ENCODE results near the gene RCOR2. TPM values are rescaled to one million over a fixed set of nuclear protein-coding genes. Genes with fewer than 3 reads are reported as not detected.
A peak's percentile ranks its signal among the peaks of the same experiment; 100 is the strongest.

Gene RCOR2
- total and polyA plus RNA-seq, 2 of the 13 experiments (the other 11 are each of a cell fraction or from before 2014, with no cell fraction given): 8.3 to 8.5 TPM

DNA sequence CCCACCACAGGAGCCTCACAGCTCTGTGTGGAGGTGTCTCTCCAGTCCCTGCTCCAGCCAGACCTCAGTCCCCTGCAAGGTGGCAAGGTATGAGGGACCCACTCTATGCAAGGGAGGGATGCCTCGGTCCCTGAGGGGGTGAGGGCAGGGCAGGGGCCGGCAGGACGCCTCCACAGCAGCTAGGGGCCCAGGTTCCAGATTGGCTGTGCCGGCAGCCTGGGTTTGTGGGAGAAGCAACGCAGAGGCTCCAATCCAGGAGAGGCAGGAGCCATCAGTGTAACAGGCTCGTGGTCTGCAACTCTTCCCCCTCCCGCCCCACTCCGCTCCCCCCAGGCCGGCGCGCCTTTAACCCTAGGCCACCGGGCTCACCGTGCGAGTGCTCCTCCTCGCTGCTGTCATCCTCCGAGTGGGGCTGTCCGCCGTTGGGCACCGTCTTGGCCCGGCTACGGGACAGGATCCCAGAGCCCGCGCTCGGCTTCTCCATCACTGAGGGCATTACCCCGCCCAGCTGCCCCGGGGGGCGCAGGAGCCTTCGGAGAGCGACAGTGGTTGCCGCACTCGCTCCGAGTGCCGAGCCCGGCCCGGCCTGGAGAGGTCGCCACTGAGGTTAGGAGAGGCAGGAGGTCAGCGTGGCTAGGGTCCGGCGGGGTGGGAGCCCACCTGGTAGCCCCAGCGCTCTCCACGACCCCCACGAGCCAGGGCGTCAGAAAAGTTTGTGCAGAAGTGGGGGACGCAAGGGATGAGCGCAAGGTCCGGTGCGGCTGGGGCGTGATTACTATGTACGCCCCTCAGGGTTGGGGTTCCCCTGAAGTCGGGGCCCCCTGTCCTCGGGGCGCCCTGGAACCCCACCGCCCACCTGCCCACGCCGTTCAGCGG is 765 bp downstream of the RCOR2 start (continued):
- TF ChIP-seq, protein P1, sequence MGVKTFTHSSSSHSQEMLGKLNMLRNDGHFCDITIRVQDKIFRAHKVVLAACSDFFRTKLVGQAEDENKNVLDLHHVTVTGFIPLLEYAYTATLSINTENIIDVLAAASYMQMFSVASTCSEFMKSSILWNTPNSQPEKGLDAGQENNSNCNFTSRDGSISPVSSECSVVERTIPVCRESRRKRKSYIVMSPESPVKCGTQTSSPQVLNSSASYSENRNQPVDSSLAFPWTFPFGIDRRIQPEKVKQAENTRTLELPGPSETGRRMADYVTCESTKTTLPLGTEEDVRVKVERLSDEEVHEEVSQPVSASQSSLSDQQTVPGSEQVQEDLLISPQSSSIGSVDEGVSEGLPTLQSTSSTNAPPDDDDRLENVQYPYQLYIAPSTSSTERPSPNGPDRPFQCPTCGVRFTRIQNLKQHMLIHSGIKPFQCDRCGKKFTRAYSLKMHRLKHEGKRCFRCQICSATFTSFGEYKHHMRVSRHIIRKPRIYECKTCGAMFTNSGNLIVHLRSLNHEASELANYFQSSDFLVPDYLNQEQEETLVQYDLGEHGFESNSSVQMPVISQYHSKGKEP (CRISPR knock-in tag; IDR thresholded peaks at IDR 0.05): no peak
- TF ChIP-seq FOXA1 (IDR thresholded peaks at IDR 0.05) (no peak), FOXA1 (CRISPR knock-in tag; IDR thresholded peaks at IDR 0.05) (no peak), MAFG (CRISPR knock-in tag; IDR thresholded peaks at IDR 0.05) (no peak), PAWR (CRISPR knock-in tag; IDR thresholded peaks at IDR 0.05; ENCODE audit: borderline replicate concordance) (no peak), EP300 (IDR thresholded peaks at IDR 0.05; ENCODE audit: low read depth in 2 of 2, low read length in 2 of 2) (no peak), EP300 (CRISPR knock-in tag; IDR thresholded peaks at IDR 0.05; ENCODE audit: borderline replicate concordance) (no peak), DNMT1 (CRISPR knock-in tag; IDR thresholded peaks at IDR 0.05) (no peak), ATRX (CRISPR knock-in tag; IDR thresholded peaks at IDR 0.05; ENCODE audit: borderline replicate concordance) (no peak), TAF1 (CRISPR knock-in tag; IDR thresholded peaks at IDR 0.05) (no peak; the same call in 1 of the 2 replicates), ZNF274 (CRISPR knock-in tag; IDR thresholded peaks at IDR 0.05) (no peak; the same call in 1 of the 2 replicates), TEAD3 (CRISPR knock-in tag; optimal IDR thresholded peaks at IDR 0.05; ENCODE audit: borderline replicate concordance) (no peak), PLRG1 (conservative IDR thresholded peaks at IDR 0.05) (no peak), ATAD3A (CRISPR knock-in tag; IDR thresholded peaks at IDR 0.05) (no peak), THYN1 (CRISPR knock-in tag; IDR thresholded peaks at IDR 0.05; ENCODE audit: borderline replicate concordance, low read depth) (no peak), ZNF138 (CRISPR knock-in tag; IDR thresholded peaks at IDR 0.05; ENCODE audit: low read depth) (no peak), HNRNPK (IDR thresholded peaks at IDR 0.05; ENCODE audit: low read depth, low read length, poor library complexity, severe bottlenecking) (peak; percentile 10), ZFP82 (CRISPR knock-in tag; IDR thresholded peaks at IDR 0.05; ENCODE audit: borderline replicate concordance) (no peak), ZFAT (CRISPR knock-in tag; conservative IDR thresholded peaks at IDR 0.05) (no peak)
- TF ChIP-seq, protein P2, sequence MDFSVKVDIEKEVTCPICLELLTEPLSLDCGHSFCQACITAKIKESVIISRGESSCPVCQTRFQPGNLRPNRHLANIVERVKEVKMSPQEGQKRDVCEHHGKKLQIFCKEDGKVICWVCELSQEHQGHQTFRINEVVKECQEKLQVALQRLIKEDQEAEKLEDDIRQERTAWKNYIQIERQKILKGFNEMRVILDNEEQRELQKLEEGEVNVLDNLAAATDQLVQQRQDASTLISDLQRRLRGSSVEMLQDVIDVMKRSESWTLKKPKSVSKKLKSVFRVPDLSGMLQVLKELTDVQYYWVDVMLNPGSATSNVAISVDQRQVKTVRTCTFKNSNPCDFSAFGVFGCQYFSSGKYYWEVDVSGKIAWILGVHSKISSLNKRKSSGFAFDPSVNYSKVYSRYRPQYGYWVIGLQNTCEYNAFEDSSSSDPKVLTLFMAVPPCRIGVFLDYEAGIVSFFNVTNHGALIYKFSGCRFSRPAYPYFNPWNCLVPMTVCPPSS (IDR thresholded peaks at IDR 0.05): no peak
- TF ChIP-seq, protein P3, sequence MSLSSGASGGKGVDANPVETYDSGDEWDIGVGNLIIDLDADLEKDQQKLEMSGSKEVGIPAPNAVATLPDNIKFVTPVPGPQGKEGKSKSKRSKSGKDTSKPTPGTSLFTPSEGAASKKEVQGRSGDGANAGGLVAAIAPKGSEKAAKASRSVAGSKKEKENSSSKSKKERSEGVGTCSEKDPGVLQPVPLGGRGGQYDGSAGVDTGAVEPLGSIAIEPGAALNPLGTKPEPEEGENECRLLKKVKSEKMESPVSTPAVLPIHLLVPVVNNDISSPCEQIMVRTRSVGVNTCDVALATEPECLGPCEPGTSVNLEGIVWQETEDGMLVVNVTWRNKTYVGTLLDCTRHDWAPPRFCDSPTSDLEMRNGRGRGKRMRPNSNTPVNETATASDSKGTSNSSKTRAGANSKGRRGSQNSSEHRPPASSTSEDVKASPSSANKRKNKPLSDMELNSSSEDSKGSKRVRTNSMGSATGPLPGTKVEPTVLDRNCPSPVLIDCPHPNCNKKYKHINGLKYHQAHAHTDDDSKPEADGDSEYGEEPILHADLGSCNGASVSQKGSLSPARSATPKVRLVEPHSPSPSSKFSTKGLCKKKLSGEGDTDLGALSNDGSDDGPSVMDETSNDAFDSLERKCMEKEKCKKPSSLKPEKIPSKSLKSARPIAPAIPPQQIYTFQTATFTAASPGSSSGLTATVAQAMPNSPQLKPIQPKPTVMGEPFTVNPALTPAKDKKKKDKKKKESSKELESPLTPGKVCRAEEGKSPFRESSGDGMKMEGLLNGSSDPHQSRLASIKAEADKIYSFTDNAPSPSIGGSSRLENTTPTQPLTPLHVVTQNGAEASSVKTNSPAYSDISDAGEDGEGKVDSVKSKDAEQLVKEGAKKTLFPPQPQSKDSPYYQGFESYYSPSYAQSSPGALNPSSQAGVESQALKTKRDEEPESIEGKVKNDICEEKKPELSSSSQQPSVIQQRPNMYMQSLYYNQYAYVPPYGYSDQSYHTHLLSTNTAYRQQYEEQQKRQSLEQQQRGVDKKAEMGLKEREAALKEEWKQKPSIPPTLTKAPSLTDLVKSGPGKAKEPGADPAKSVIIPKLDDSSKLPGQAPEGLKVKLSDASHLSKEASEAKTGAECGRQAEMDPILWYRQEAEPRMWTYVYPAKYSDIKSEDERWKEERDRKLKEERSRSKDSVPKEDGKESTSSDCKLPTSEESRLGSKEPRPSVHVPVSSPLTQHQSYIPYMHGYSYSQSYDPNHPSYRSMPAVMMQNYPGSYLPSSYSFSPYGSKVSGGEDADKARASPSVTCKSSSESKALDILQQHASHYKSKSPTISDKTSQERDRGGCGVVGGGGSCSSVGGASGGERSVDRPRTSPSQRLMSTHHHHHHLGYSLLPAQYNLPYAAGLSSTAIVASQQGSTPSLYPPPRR (CRISPR knock-in tag; IDR thresholded peaks at IDR 0.05; ENCODE audit: borderline replicate concordance): no peak
- TF ChIP-seq, protein P4, sequence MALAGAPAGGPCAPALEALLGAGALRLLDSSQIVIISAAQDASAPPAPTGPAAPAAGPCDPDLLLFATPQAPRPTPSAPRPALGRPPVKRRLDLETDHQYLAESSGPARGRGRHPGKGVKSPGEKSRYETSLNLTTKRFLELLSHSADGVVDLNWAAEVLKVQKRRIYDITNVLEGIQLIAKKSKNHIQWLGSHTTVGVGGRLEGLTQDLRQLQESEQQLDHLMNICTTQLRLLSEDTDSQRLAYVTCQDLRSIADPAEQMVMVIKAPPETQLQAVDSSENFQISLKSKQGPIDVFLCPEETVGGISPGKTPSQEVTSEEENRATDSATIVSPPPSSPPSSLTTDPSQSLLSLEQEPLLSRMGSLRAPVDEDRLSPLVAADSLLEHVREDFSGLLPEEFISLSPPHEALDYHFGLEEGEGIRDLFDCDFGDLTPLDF (CRISPR knock-in tag; IDR thresholded peaks at IDR 0.05): no peak

Data from HepG2 (cell line).